Measurements from ENCODE around the gene ZNF438. TPM values are rescaled to one million over a fixed set of nuclear protein-coding genes. Genes with fewer than 3 reads are reported as not detected.

The ZNF438 gene
- total and polyA plus RNA-seq, 2 of the 8 experiments (the other 6 are each of a cell fraction or from before 2014, with no cell fraction given), result 0.95 to 1.7 TPM

DNA sequence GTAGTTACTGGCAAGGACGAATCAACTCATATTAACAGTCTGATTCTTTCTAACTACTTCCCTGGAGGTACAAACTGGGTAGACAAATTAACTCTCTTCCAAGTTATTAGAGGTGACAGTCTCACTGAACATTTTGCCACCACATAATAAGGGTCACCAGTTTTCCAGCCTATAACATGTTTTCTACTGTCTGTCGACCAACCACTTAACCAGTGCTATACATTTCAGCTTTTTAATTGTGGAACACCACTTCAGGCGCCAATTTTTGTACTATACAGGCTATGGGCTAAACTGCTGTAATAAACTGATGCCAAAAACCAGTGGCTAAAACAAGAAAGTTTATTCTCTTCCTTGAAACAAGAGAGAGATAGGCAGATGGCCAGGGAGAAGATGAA, 13.3 kb downstream of the ZNF438 start (continued):
- TF ChIP-seq KDM4A (IDR thresholded peaks at IDR 0.05; ENCODE audit: low read depth, low read length, severe bottlenecking), result no peak
- TF ChIP-seq NANOG (IDR thresholded peaks at IDR 0.05; ENCODE audit: insufficient read depth, low read depth, low read length, poor library complexity, severe bottlenecking), result no peak
- no peak for TF ChIP-seq CBX5 (IDR thresholded peaks at IDR 0.05; ENCODE audit: low read depth, low read length)
- no peak for TF ChIP-seq JUND (IDR thresholded peaks at IDR 0.05; ENCODE audit: low read length)
- no peak for TF ChIP-seq RFX5 (IDR thresholded peaks at IDR 0.05; ENCODE audit: borderline replicate concordance, low read depth, low read length)
- no peak for TF ChIP-seq JUN (IDR thresholded peaks at IDR 0.05; ENCODE audit: low read depth, low read length)
- TF ChIP-seq KDM5A (IDR thresholded peaks at IDR 0.05; ENCODE audit: low read length), result no peak
